Loucy (cell line): ENCODE data around the gene ACER3.
"Not testable (repeated sequence)": the region's sequence is repeated elsewhere in the genome, so short reads cannot be mapped to it uniquely, and the experiment has no call there.

Experiments
- H2AFZ ChIP-seq: fragments of 200-600 bp; sonication (generic); 2 replicates; pipeline ENCODE4 v1.6.0; 2016; ENCODE audit warnings: antibody characterized with exemption, mild to moderate bottlenecking, low read length, moderate library complexity
- H3F3A ChIP-seq: fragments of 200-600 bp; 2 replicates; pipeline ENCODE4 v1.6.0; 2016; ENCODE audit warnings: antibody characterized with exemption, low read depth, mild to moderate bottlenecking
- H3K27me3 ChIP-seq: fragments of 200-600 bp; sonication (generic); 2 replicates; pipeline ENCODE4 v1.6.1; 2014; ENCODE audit warnings: low read length, mild to moderate bottlenecking; ENCODE audit not compliant: insufficient read depth, poor library complexity, severe bottlenecking
- H3K36me3 ChIP-seq: fragments of 200-600 bp; sonication (generic); 2 replicates; pipeline ENCODE4 v1.6.1; 2016; ENCODE audit warnings: low read length; ENCODE audit not compliant: insufficient read depth
- H3K4me1 ChIP-seq: fragments of 200-600 bp; sonication (generic); 2 replicates; pipeline ENCODE4 v1.5.1; 2014; ENCODE audit warnings: low read length, mild to moderate bottlenecking; ENCODE audit not compliant: insufficient read depth, poor library complexity, severe bottlenecking
- H3K4me2 ChIP-seq: fragments of 200-600 bp; sonication (generic); 2 replicates; pipeline ENCODE4 v1.6.0; 2014; ENCODE audit warnings: antibody characterized with exemption, low read length, low read depth, mild to moderate bottlenecking; ENCODE audit not compliant: poor library complexity, severe bottlenecking
- H3K4me3 ChIP-seq: fragments of 200-600 bp; sonication (generic); 2 replicates; pipeline ENCODE4 v1.5.1; 2014; ENCODE audit warnings: low read length, mild to moderate bottlenecking, mixed read lengths; ENCODE audit not compliant: poor library complexity, severe bottlenecking
- H3K79me2 ChIP-seq: fragments of 200-600 bp; sonication (generic); 2 replicates; pipeline ENCODE4 v1.6.1; 2014; ENCODE audit warnings: low read length; ENCODE audit not compliant: insufficient read depth
- H3K9ac ChIP-seq: fragments of 200-600 bp; sonication (generic); 2 replicates; pipeline ENCODE4 v1.6.0; 2014; ENCODE audit warnings: mild to moderate bottlenecking, low read depth, low read length, moderate library complexity; ENCODE audit not compliant: poor library complexity, severe bottlenecking
- H3K9me2 ChIP-seq: fragments of 200-600 bp; sonication (generic); replicated peaks from 2 replicates; pipeline ENCODE4 v1.6.1; 2016; ENCODE audit warnings: low read depth, low read length, mixed read lengths
- H3K9me3 ChIP-seq: fragments of 200-600 bp; sonication (generic); 2 replicates; pipeline ENCODE4 v1.6.1; 2014; ENCODE audit warnings: mild to moderate bottlenecking, antibody characterized with exemption, low read length, low read depth; ENCODE audit not compliant: insufficient read depth
- H4K20me1 ChIP-seq: fragments of 200-600 bp; sonication (generic); 2 replicates; pipeline ENCODE4 v1.6.0; 2014; ENCODE audit warnings: antibody characterized with exemption, low read length, mild to moderate bottlenecking; ENCODE audit not compliant: insufficient read depth, poor library complexity, severe bottlenecking
- CTCF ChIP-seq: fragments of 200-600 bp; sonication (generic); conservative IDR thresholded peaks from 2 replicates; pipeline ENCODE4 v1.5.1; 2014; ENCODE audit warnings: mild to moderate bottlenecking, antibody characterized with exemption, low read length
- EZH2phosphoT487 ChIP-seq: fragments of 200-600 bp; IDR thresholded peaks from 2 replicates; pipeline ENCODE4 v1.6.1; 2018; ENCODE audit warnings: antibody characterized with exemption, mild to moderate bottlenecking, moderate library complexity, borderline replicate concordance

The ACER3 gene

GRCh38 chr11:76857781-76858410, 2.8 kb upstream of the ACER3 start:
- Histone ChIP-seq H3K9me2 (no peaks in the 10 kb centered on the region), H2AFZ (peak overlapping the region; percentile 20; the same call in 1 of the 2 replicates), H3K4me3 (no peak overlapping the region), H3K9me3 (no peaks in the 10 kb centered on the region), H3F3A (0 out of 2 replicates have a peak, but pooled peaks cover 3% of the 10 kb centered on the region), H4K20me1 (no peaks in the 10 kb centered on the region), H3K4me1 (peaks cover 14% of the 10 kb centered on the region), H3K27me3 (no peaks in the 10 kb centered on the region), H3K79me2 (0 out of 2 replicates have a peak, but pooled peaks cover 16% of the 10 kb centered on the region), H3K36me3 (no peaks in the 10 kb centered on the region), H3K4me2 (no peak overlapping the region), H3K9ac (no peak overlapping the region)
- no peak for TF ChIP-seq EZH2phosphoT487

- Histone ChIP-seq H3K36me3 (no peaks in the 10 kb centered on the region), H3K9ac (no peak overlapping the region), H3F3A (0 out of 2 replicates have a peak, but pooled peaks cover 3% of the 10 kb centered on the region), H3K9me2 (no peaks in the 10 kb centered on the region), H3K4me3 (peak overlapping the region; percentile 85), H3K27me3 (no peaks in the 10 kb centered on the region), H2AFZ (peak overlapping the region; percentile 76; the same call in 1 of the 2 replicates), H3K9me3 (no peaks in the 10 kb centered on the region), H3K4me2 (peak overlapping the region; percentile 96), H4K20me1 (no peaks in the 10 kb centered on the region), H3K79me2 (0 out of 2 replicates have a peak, but pooled peaks cover 16% of the 10 kb centered on the region), H3K4me1 (peaks cover 27% of the 10 kb centered on the region)
- no peak for TF ChIP-seq EZH2phosphoT487
- no peak for TF ChIP-seq CTCF
Observed at GRCh38 chr11:76859708-76860227, 950 bp upstream of the ACER3 start.

- TF ChIP-seq CTCF, result no peak
- TF ChIP-seq EZH2phosphoT487, result no peak
- H2AFZ ChIP-seq, result peak overlapping the region; percentile 94
- H3K4me2 ChIP-seq, result peak overlapping the region; percentile 96
- H3K4me3 ChIP-seq, result peak overlapping the region; percentile 85
- H3K9ac ChIP-seq, result peak overlapping the region; percentile 82
- H3K9me2 ChIP-seq, result no peaks in the 10 kb centered on the region
- H3K36me3 ChIP-seq, result no peaks in the 10 kb centered on the region
- H3K79me2 ChIP-seq, result 0 out of 2 replicates have a peak, but pooled peaks cover 16% of the 10 kb centered on the region
- no peaks in the 10 kb centered on the region for H4K20me1 ChIP-seq
- H3K4me1 ChIP-seq, result peaks cover 27% of the 10 kb centered on the region
- no peaks in the 10 kb centered on the region for H3K27me3 ChIP-seq
- H3K9me3 ChIP-seq, result no peaks in the 10 kb centered on the region
- 0 out of 2 replicates have a peak, but pooled peaks cover 3% of the 10 kb centered on the region for H3F3A ChIP-seq
Observed at GRCh38 chr11:76861490-76861953, 804 bp downstream of the ACER3 start.

GRCh38 chr11:76862794-76863193, 2.1 kb downstream of the ACER3 start:
- H3K27me3 ChIP-seq, H4K20me1 ChIP-seq, H3K4me3 ChIP-seq, H3K9ac ChIP-seq, H2AFZ ChIP-seq, H3K36me3 ChIP-seq, H3F3A ChIP-seq, H3K9me3 ChIP-seq, H3K9me2 ChIP-seq: not testable (repeated sequence)
- H3K4me2 ChIP-seq, result peak overlapping the region; percentile 96
- H3K79me2 ChIP-seq, result 0 out of 2 replicates have a peak, but pooled peaks cover 16% of the 10 kb centered on the region
- peaks cover 27% of the 10 kb centered on the region for H3K4me1 ChIP-seq
